ENCODE data around the gene CYB5R3. TPM values are rescaled to one million over a fixed set of nuclear protein-coding genes. Genes with fewer than 3 reads are reported as not detected.

Gene CYB5R3
- total and polyA plus RNA-seq, 4 donors, result 49.4 to 210 (median 134) TPM

GRCh38 chr22:42645341-42645937, 3.8 kb downstream of the CYB5R3 start:
- Histone ChIP-seq H3K9me3 (ENCODE audit: control insufficient read depth in 4 of 4, low read length in 3 of 4) (no peaks in the 10 kb centered on the region), H3K27ac (ENCODE audit: low read depth in 1 of 2, low read length in 2 of 2) (peak overlapping the region; percentile 67 to 73), H3K36me3 (ENCODE audit: control insufficient read depth in 4 of 4, insufficient read depth in 3 of 4, low read depth in 1 of 4, low read length in 3 of 4) (no peaks in the 10 kb centered on the region), H3K27me3 (ENCODE audit: control insufficient read depth in 4 of 4, insufficient read depth in 4 of 4, low read length in 3 of 4) (no peaks in the 10 kb centered on the region), H3K9ac (ENCODE audit: low read depth in 1 of 2, low read length in 2 of 2) (peak overlapping the region in 1 of 2 donors; percentile 23), H3K4me3 (ENCODE audit: low read depth in 1 of 3, low read length in 3 of 3) (no peak overlapping the region), H3K4me1 (ENCODE audit: control insufficient read depth in 4 of 4, insufficient read depth in 4 of 4, low read length in 3 of 4) (peaks cover 46 to 73% (median 63%) of the 10 kb centered on the region in 4 donors)
- TF ChIP-seq, protein P1, sequence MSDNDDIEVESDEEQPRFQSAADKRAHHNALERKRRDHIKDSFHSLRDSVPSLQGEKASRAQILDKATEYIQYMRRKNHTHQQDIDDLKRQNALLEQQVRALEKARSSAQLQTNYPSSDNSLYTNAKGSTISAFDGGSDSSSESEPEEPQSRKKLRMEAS (IDR thresholded peaks at IDR 0.05), result no peak
- TF ChIP-seq FOXA2 (IDR thresholded peaks at IDR 0.05), result no peak
- TF ChIP-seq NR2F2 (IDR thresholded peaks at IDR 0.05), result no peak
- TF ChIP-seq, protein P2, sequence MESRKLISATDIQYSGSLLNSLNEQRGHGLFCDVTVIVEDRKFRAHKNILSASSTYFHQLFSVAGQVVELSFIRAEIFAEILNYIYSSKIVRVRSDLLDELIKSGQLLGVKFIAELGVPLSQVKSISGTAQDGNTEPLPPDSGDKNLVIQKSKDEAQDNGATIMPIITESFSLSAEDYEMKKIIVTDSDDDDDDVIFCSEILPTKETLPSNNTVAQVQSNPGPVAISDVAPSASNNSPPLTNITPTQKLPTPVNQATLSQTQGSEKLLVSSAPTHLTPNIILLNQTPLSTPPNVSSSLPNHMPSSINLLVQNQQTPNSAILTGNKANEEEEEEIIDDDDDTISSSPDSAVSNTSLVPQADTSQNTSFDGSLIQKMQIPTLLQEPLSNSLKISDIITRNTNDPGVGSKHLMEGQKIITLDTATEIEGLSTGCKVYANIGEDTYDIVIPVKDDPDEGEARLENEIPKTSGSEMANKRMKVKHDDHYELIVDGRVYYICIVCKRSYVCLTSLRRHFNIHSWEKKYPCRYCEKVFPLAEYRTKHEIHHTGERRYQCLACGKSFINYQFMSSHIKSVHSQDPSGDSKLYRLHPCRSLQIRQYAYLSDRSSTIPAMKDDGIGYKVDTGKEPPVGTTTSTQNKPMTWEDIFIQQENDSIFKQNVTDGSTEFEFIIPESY (IDR thresholded peaks at IDR 0.05), result no peak
- TF ChIP-seq TAF1 (conservative IDR thresholded peaks at IDR 0.05), result no peak
- WGBS, result 59% methylated on average over 19 of the region's 19 CpGs
- no peak for DNase-seq (ENCODE audit: low spot score)

- Histone ChIP-seq H3K36me3 (ENCODE audit: control insufficient read depth in 4 of 4, insufficient read depth in 3 of 4, low read depth in 1 of 4, low read length in 3 of 4) (no peaks in the 10 kb centered on the region), H3K9ac (ENCODE audit: low read depth in 1 of 2, low read length in 2 of 2) (no peak overlapping the region), H3K4me3 (ENCODE audit: low read depth in 1 of 3, low read length in 3 of 3) (no peak overlapping the region), H3K27me3 (ENCODE audit: control insufficient read depth in 4 of 4, insufficient read depth in 4 of 4, low read length in 3 of 4) (no peaks in the 10 kb centered on the region), H3K4me1 (ENCODE audit: control insufficient read depth in 4 of 4, insufficient read depth in 4 of 4, low read length in 3 of 4) (peaks cover 45 to 72% (median 62%) of the 10 kb centered on the region in 4 donors), H3K9me3 (ENCODE audit: control insufficient read depth in 4 of 4, low read length in 3 of 4) (no peaks in the 10 kb centered on the region), H3K27ac (ENCODE audit: low read depth in 1 of 2, low read length in 2 of 2) (peak overlapping the region; percentile 67 to 73)
- TF ChIP-seq FOXA2 (IDR thresholded peaks at IDR 0.05) (no peak), FOXA1 (IDR thresholded peaks at IDR 0.05) (no peak), HNF4G (IDR thresholded peaks at IDR 0.05) (no peak), TAF1 (conservative IDR thresholded peaks at IDR 0.05) (no peak), RXRA (IDR thresholded peaks at IDR 0.05) (peak in 1 of 2 donors; percentile 26), NR2F2 (IDR thresholded peaks at IDR 0.05) (peak; percentile 71), HNF4A (conservative IDR thresholded peaks at IDR 0.05) (no peak), GABPA (IDR thresholded peaks at IDR 0.05 in 1 of 2, conservative IDR thresholded peaks at IDR 0.05 in 1 of 2) (no peak), SP1 (IDR thresholded peaks at IDR 0.05) (peak; percentile 21), JUND (IDR thresholded peaks at IDR 0.05) (no peak), EGR1 (IDR thresholded peaks at IDR 0.05; ENCODE audit: low read depth in 2 of 2) (no peak), RAD21 (IDR thresholded peaks at IDR 0.05) (peak in 1 of 2 donors; percentile 16), YY1 (IDR thresholded peaks at IDR 0.05) (no peak)
- TF ChIP-seq, protein P3, sequence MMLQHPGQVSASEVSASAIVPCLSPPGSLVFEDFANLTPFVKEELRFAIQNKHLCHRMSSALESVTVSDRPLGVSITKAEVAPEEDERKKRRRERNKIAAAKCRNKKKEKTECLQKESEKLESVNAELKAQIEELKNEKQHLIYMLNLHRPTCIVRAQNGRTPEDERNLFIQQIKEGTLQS (IDR thresholded peaks at IDR 0.05), result no peak
- TF ChIP-seq, protein P4, sequence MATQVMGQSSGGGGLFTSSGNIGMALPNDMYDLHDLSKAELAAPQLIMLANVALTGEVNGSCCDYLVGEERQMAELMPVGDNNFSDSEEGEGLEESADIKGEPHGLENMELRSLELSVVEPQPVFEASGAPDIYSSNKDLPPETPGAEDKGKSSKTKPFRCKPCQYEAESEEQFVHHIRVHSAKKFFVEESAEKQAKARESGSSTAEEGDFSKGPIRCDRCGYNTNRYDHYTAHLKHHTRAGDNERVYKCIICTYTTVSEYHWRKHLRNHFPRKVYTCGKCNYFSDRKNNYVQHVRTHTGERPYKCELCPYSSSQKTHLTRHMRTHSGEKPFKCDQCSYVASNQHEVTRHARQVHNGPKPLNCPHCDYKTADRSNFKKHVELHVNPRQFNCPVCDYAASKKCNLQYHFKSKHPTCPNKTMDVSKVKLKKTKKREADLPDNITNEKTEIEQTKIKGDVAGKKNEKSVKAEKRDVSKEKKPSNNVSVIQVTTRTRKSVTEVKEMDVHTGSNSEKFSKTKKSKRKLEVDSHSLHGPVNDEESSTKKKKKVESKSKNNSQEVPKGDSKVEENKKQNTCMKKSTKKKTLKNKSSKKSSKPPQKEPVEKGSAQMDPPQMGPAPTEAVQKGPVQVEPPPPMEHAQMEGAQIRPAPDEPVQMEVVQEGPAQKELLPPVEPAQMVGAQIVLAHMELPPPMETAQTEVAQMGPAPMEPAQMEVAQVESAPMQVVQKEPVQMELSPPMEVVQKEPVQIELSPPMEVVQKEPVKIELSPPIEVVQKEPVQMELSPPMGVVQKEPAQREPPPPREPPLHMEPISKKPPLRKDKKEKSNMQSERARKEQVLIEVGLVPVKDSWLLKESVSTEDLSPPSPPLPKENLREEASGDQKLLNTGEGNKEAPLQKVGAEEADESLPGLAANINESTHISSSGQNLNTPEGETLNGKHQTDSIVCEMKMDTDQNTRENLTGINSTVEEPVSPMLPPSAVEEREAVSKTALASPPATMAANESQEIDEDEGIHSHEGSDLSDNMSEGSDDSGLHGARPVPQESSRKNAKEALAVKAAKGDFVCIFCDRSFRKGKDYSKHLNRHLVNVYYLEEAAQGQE (IDR thresholded peaks at IDR 0.05), result no peak
- TF ChIP-seq, protein P5, sequence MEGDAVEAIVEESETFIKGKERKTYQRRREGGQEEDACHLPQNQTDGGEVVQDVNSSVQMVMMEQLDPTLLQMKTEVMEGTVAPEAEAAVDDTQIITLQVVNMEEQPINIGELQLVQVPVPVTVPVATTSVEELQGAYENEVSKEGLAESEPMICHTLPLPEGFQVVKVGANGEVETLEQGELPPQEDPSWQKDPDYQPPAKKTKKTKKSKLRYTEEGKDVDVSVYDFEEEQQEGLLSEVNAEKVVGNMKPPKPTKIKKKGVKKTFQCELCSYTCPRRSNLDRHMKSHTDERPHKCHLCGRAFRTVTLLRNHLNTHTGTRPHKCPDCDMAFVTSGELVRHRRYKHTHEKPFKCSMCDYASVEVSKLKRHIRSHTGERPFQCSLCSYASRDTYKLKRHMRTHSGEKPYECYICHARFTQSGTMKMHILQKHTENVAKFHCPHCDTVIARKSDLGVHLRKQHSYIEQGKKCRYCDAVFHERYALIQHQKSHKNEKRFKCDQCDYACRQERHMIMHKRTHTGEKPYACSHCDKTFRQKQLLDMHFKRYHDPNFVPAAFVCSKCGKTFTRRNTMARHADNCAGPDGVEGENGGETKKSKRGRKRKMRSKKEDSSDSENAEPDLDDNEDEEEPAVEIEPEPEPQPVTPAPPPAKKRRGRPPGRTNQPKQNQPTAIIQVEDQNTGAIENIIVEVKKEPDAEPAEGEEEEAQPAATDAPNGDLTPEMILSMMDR (IDR thresholded peaks at IDR 0.05; ENCODE audit: low read depth, low read length, missing input control), result no peak
- TF ChIP-seq, protein P1 (IDR thresholded peaks at IDR 0.05), result no peak
- TF ChIP-seq, protein P2 (IDR thresholded peaks at IDR 0.05), result no peak
- 39% methylated on average over 22 of the region's 22 CpGs for WGBS
- DNase-seq (ENCODE audit: low spot score), result no peak
Measured at GRCh38 chr22:42644422-42645340, 4.5 kb downstream of the CYB5R3 start.

Measured in liver (tissue), 9 donors.